ENCODE measurements around the gene RASGEF1C.

Gene RASGEF1C

GRCh38 chr5:180156141-180156540, 52.9 kb downstream of the RASGEF1C start:
- peaks cover 8% of the 10 kb centered on the region for H3K27me3 Mint-ChIP-seq (ENCODE audit: low read depth)
- no peaks in the 10 kb centered on the region for H3K36me3 Mint-ChIP-seq (ENCODE audit: low read depth)

GRCh38 chr5:180155365-180155926, 53.6 kb downstream of the RASGEF1C start:
- peak overlapping the region in 1 of 3 experiments; percentile 41 for H3K4me3 Mint-ChIP-seq
- H3K4me1 Mint-ChIP-seq: peaks cover 12% of the 10 kb centered on the region
- H3K27me3 Mint-ChIP-seq (ENCODE audit: low read depth): peaks cover 8% of the 10 kb centered on the region
- H3K36me3 Mint-ChIP-seq (ENCODE audit: low read depth): no peaks in the 10 kb centered on the region
- H3K27ac Mint-ChIP-seq: no peak overlapping the region
- peaks cover 12% of the 10 kb centered on the region for H3K9me3 Mint-ChIP-seq
- TF ChIP-seq CTCF (IDR thresholded peaks at IDR 0.05; ENCODE audit: unreplicated experiment in 3 of 3): no peak

More at GRCh38 chr5:180156141-180156540, 52.9 kb downstream of the RASGEF1C start:
- Mint-ChIP-seq H3K4me1 (peaks cover 12% of the 10 kb centered on the region), H3K27ac (no peak overlapping the region), H3K4me3 (no peak overlapping the region), H3K9me3 (peaks cover 12% of the 10 kb centered on the region)
- TF ChIP-seq CTCF (IDR thresholded peaks at IDR 0.05; ENCODE audit: unreplicated experiment in 3 of 3): no peak

GRCh38 chr5:180154821-180155364, 54.1 kb downstream of the RASGEF1C start:
- Mint-ChIP-seq H3K27ac (no peak overlapping the region), H3K27me3 (ENCODE audit: low read depth) (peaks cover 8% of the 10 kb centered on the region), H3K4me1 (peaks cover 12% of the 10 kb centered on the region), H3K36me3 (ENCODE audit: low read depth) (no peaks in the 10 kb centered on the region), H3K4me3 (no peak overlapping the region), H3K9me3 (peaks cover 17% of the 10 kb centered on the region)
- no peak for TF ChIP-seq CTCF (IDR thresholded peaks at IDR 0.05; ENCODE audit: unreplicated experiment in 3 of 3)

- Mint-ChIP-seq H3K36me3 (ENCODE audit: low read depth) (no peaks in the 10 kb centered on the region), H3K27ac (no peak overlapping the region), H3K4me3 (no peak overlapping the region), H3K27me3 (ENCODE audit: low read depth) (peaks cover 8% of the 10 kb centered on the region), H3K4me1 (peaks cover 12% of the 10 kb centered on the region), H3K9me3 (peaks cover 19% of the 10 kb centered on the region)
- TF ChIP-seq CTCF (IDR thresholded peaks at IDR 0.05; ENCODE audit: unreplicated experiment in 3 of 3): no peak
Observed at GRCh38 chr5:180153991-180154390, 55.0 kb downstream of the RASGEF1C start.

GRCh38 chr5:180153099-180153498, 55.9 kb downstream of the RASGEF1C start:
- Mint-ChIP-seq H3K9me3 (peaks cover 17% of the 10 kb centered on the region), H3K36me3 (ENCODE audit: low read depth) (no peaks in the 10 kb centered on the region), H3K27ac (no peak overlapping the region), H3K27me3 (ENCODE audit: low read depth) (peaks cover 8% of the 10 kb centered on the region), H3K4me1 (peaks cover 12% of the 10 kb centered on the region), H3K4me3 (no peak overlapping the region)
- TF ChIP-seq CTCF (IDR thresholded peaks at IDR 0.05; ENCODE audit: unreplicated experiment in 3 of 3): no peak
